Mammary microvascular endothelial cell (primary cell): ENCODE measurements around the gene CFD. TPM values are rescaled to one million over a fixed set of nuclear protein-coding genes. Genes with fewer than 3 reads are reported as not detected.

Source experiments
- total RNA-seq: library from RNA; depleted of rRNA; stranded (reverse); fragments of >200 nt; gene quantifications from 2 replicates; pipeline ENCODE4 v1.2.3, GENCODE V29; 2015

CFD gene
- 0.40 and 1.4 TPM in 2 replicates for total RNA-seq

GRCh38 chr19:858868-859843 is at the start of gene CFD:
Gene CFD (plus strand): TSS chr19:859664. CDS start chr19:859690, 26 bp downstream.

DNA sequence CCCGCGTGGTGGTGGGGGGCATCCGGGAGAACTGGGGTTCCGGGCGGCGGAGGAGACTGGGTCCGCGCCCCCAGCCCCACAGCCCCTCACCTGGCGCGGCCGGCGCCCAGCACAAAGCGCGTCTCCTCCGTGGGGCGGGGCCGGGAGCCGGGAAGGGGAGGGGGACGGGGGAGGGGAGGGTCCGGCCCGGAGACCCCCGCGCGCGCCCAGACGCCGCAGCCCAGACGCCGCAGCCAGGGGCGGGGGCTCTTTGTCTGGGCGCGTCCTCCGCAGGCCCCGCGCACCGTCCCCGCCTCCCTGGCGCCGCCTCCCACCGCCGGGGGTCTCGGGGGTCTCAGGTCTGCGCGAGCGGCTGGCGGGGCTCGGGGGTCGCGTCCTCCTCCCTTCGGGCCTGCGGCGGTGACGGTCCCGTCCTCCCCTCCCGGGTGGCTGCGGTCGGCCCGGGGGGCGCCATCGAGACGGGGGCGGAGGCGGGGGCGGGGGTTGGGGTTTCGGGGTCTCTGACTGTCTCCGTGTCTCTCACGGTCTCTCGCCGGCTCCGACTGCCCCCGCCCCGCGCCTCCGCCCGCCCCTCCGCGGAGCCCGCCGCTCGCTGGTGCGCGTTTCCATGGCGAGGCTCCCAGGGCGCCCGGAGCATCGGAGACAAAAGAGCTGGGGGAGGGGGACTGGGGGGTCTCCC is 37.5 kb upstream of the CFD start, which contains the start of gene PLPPR3:
Gene PLPPR3, minus strand, starts transcription at position 131 of the 679 bp plus-strand sequence. CDS start 396 bp downstream, outside the sequence.

DNA sequence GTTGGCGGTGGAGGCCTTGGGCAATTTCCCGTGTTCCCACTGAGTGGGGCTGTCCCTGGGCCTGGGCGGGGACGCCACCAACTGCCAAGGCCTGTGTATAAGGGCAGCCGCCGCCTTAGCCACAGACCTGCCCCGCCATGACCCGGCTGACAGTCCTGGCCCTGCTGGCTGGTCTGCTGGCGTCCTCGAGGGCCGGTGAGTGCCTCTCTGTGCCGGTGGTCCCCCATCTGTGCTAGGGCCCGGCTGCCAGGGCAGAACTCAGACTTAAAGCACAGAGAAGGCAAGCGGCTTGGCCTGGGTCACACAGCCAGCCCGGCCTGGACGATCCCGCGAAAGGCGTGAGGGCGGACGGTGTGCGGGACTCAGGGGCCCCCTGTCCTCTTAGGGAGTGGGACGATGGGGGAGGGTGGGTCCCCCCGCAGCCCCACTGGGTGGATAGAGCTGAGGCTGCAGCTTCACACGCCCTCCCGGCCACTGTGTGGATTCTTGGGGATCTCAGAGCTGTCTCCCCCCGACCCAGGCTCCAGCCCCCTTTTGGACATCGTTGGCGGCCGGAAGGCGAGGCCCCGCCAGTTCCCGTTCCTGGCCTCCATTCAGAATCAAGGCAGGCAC is 31.6 kb upstream of the CFD start, which contains the start of gene AZU1:
Gene AZU1, plus strand, starts transcription at position 128 of the 612 bp plus-strand sequence. Its CDS starts 10 bp downstream, at position 138.

GRCh38 chr19:840519-841206 is 18.8 kb upstream of the CFD start, which contains the start of gene PRTN3:
Gene PRTN3 (plus strand): TSS chr19:840999. CDS start chr19:841009, 10 bp downstream.

GRCh38 chr19:852136-853013 is 7.1 kb upstream of the CFD start, which contains the start of gene ELANE:
Gene ELANE (plus strand): TSS chr19:852303. CDS start chr19:852329, 26 bp downstream.

GRCh38 chr19:892894-893689 is 33.6 kb downstream of the CFD start, which contains the start of the genes MED16 and RNU6-9:
Gene MED16 (minus strand): TSS chr19:893187. CDS start chr19:891131, 2,056 bp downstream.
Gene RNU6-9 (plus strand): TSS chr19:893484.

Other genes with a start within 250 kb of the CFD start
- gene POLRMT, start 226.1 kb upstream of the CFD start, total RNA-seq, result 27.9 and 38.4 TPM in 2 replicates
- gene FGF22, start 219.8 kb upstream of the CFD start, total RNA-seq, result not detected in 2 replicates
- 90.7 and 99.4 TPM in 2 replicates for gene RNF126, start 196.4 kb upstream of the CFD start, total RNA-seq
- 103 and 104 TPM in 2 replicates for gene FSTL3, start 183.3 kb upstream of the CFD start, total RNA-seq
- not detected in 2 replicates for gene PRSS57, start 164.2 kb upstream of the CFD start, total RNA-seq
- gene PALM, start 150.7 kb upstream of the CFD start, total RNA-seq, result 5.9 and 6.9 TPM in 2 replicates
- gene MISP, start 108.6 kb upstream of the CFD start, total RNA-seq, result not detected in 2 replicates
- gene PTBP1, start 62.2 kb upstream of the CFD start, total RNA-seq, result 303 and 434 TPM in 2 replicates
- gene PLPPR3, start 37.7 kb upstream of the CFD start, total RNA-seq, result 0.25 TPM in 1 of 2 replicates, not detected in the other
- gene AZU1, start 31.8 kb upstream of the CFD start, total RNA-seq, result not detected in 2 replicates
- gene PRTN3, start 18.7 kb upstream of the CFD start, total RNA-seq, result not detected in 2 replicates
- not detected in 2 replicates for gene ELANE, start 7.4 kb upstream of the CFD start, total RNA-seq
- 50.0 and 62.7 TPM in 2 replicates for gene MED16, start 33.5 kb downstream of the CFD start, total RNA-seq
- not detected in 2 replicates for gene RNU6-9, start 33.8 kb downstream of the CFD start, total RNA-seq
- gene R3HDM4, start 53.6 kb downstream of the CFD start, total RNA-seq, result 35.4 and 39.2 TPM in 2 replicates
- not detected in 2 replicates for gene KISS1R, start 57.7 kb downstream of the CFD start, total RNA-seq
- gene ARID3A, start 66.4 kb downstream of the CFD start, total RNA-seq, result 4.6 and 6.9 TPM in 2 replicates
- 69.5 and 80.6 TPM in 2 replicates for gene WDR18, start 124.7 kb downstream of the CFD start, total RNA-seq
- 0.53 and 2.6 TPM in 2 replicates for gene GRIN3B, start 140.8 kb downstream of the CFD start, total RNA-seq
- 144 and 147 TPM in 2 replicates for gene TMEM259, start 161.5 kb downstream of the CFD start, total RNA-seq
- gene RNU6-2, start 161.9 kb downstream of the CFD start, total RNA-seq, result not detected in 2 replicates
- 166 and 189 TPM in 2 replicates for gene CNN2, start 166.9 kb downstream of the CFD start, total RNA-seq
- 6.1 and 13.3 TPM in 2 replicates for gene ABCA7, start 180.4 kb downstream of the CFD start, total RNA-seq
- gene ARHGAP45, start 207.5 kb downstream of the CFD start, total RNA-seq, result 43.0 and 45.8 TPM in 2 replicates
- gene POLR2E, start 235.7 kb downstream of the CFD start, total RNA-seq, result 352 and 370 TPM in 2 replicates
- gene GPX4, start 244.3 kb downstream of the CFD start, total RNA-seq, result 881 and 907 TPM in 2 replicates